Measurements from ENCODE around the gene CD83. TPM values are rescaled to one million over a fixed set of nuclear protein-coding genes. Genes with fewer than 3 reads are reported as not detected.
"Not testable (repeated sequence)": the region's sequence is repeated elsewhere in the genome, so short reads cannot be mapped to it uniquely, and the experiment has no call there.

CD83 gene
- total RNA-seq (1 to 10 TPM; 6.5 to 8.0 TPM), polyA plus RNA-seq (1 to 10 TPM in 1 of 2 donors, under 1 TPM in 1; 1.00 to 9.6 TPM)
- long read RNA-seq, donor 1, transcript CD83-201 (5 exons, 2,471 nt): major isoform, 9 of 24 reads
- long read RNA-seq, donor 1, partial matches to known transcripts: 10 of 24 reads
- long read RNA-seq, donor 1, other reads (novel, unspliced or antisense): 5 of 24 reads
- long read RNA-seq, donor 2, partial matches to known transcripts: 3 of 7 reads
- long read RNA-seq, donor 2, other reads (novel, unspliced or antisense): 1 of 7 reads

DNA sequence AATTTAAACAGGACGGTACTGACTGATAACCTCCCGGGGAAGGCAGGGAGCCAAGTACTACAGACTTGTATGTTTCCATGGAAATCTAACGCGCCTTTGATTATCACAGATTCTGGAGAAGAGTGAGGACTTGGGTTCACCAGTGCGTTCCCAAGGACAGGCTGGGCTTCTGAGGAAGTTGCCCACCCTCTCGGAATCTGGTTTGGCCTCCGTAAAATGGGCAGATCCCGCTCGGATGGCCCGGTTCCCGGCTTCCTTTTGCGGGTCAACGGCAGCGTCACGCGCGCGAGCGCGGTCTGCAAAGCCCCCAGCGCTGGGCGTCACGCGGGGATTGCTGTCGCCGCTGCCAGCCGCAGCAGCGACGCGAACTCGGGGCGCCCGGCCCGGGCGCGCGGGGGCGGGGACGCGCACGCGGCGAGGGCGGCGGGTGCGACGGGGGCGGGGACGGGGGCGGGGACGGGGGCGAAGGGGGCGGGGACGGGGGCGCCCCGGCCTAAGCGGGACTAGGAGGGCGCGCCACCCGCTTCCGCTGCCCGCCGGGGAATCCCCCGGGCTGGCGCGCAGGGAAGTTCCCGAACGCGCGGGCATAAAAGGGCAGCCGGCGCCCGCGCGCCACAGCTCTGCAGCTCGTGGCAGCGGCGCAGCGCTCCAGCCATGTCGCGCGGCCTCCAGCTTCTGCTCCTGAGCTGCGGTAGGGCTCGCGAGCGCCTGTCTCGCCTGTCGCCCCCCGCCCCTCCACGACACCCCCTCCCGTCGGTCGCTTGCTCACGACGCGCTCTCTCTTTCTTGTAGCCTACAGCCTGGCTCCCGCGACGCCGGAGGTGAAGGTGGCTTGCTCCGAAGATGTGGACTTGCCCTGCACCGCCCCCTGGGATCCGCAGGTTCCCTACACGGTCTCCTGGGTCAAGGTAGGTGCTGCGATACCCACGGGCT, at the start of gene CD83:
TSS of gene CD83 (plus strand) at position 615 of the 933 bp plus-strand sequence. CDS start at position 655, 40 bp downstream.
- intact Hi-C loops (cut with DNase I): no loop called here
- Histone ChIP-seq H3K9me3 (ENCODE audit: control insufficient read depth, low read length) (no peaks in the 10 kb centered on the region), H3K27ac (ENCODE audit: low read depth in 1 of 2, low read length in 2 of 2) (no peak within 1 kb of the TSS), H3K36me3 (ENCODE audit: control insufficient read depth in 1 of 2, insufficient read depth in 2 of 2, low read length in 1 of 2) (no peaks in the 10 kb centered on the region), H3K27me3 (ENCODE audit: control insufficient read depth in 1 of 2, insufficient read depth in 2 of 2, low read length in 1 of 2) (no peaks in the 10 kb centered on the region), H3K4me1 (ENCODE audit: control insufficient read depth in 1 of 2, insufficient read depth in 2 of 2, low read length in 2 of 2) (no peaks in the 10 kb centered on the region), H3K4me3 (ENCODE audit: low read length in 2 of 2) (peak within 1 kb of the TSS; percentile 32 to 41)
- peak; percentile 81 to 89 for DNase-seq
- peak; percentile 93 for ATAC-seq (ENCODE audit: low FRiP score)
- 1% methylated on average over 59 to 106 of the region's 106 CpGs for WGBS, 2 donors

DNA sequence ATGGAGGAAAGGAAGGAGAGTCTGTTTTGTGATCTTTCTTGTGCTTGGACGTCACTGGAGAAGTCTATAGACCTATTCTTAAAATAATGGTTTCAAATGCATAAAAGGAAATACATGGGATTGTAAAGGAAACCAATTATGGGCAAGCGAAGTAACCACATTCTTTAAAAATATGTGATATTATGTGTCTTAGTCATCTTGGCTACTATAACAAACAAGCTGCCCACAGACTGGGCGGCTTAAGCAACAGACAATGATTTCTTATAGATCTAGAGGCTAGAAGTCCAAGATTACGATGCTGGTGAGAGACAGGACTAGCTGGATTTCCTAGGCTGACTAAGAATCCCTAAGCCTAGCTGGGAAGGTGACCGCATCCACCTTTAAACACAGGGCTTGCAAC, 49.4 kb upstream of the CD83 start:
- no peak overlapping the region for H3K4me3 ChIP-seq (ENCODE audit: low read length in 2 of 2)
- no peak for ATAC-seq (ENCODE audit: low FRiP score)
- H3K27ac ChIP-seq (ENCODE audit: low read depth in 1 of 2, low read length in 2 of 2): no peak overlapping the region
- H3K9me3 ChIP-seq (ENCODE audit: control insufficient read depth, low read length): no peaks in the 10 kb centered on the region
- intact Hi-C loops (cut with DNase I): loop anchor here (2.0 to 10.0 kb wide), 5 partner anchors 159 to 731 kb away; partner anchors contain the start of gene MCUR1 (in 1 of the 2)
- H3K4me1 ChIP-seq (ENCODE audit: control insufficient read depth in 1 of 2, insufficient read depth in 2 of 2, low read length in 2 of 2): no peaks in the 10 kb centered on the region
- no peaks in the 10 kb centered on the region for H3K36me3 ChIP-seq (ENCODE audit: control insufficient read depth in 1 of 2, insufficient read depth in 2 of 2, low read length in 1 of 2)
- DNase-seq: no peak
- H3K27me3 ChIP-seq (ENCODE audit: control insufficient read depth in 1 of 2, insufficient read depth in 2 of 2, low read length in 1 of 2): no peaks in the 10 kb centered on the region
- WGBS, 2 donors: 65 to 66% methylated on average over 5 of the region's 5 CpGs

DNA sequence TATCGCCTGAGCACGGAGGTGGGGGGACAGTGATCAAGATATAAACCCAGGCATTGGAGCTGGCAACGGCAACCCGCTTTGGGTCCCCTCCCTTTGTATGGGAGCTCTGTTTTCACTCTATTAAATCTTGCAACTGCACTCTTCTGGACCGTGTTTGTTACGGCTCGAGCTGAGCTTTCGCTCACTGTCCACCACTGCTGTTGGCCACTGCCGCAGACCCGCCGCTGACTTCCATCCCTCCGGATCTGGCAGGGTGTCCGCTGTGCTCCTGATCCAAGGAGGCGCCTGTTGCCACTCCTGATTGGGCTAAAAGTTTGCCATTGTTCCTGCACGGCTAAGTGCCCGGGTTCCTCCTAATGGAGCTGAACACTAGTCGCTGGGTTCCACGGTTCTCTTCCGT, 48.9 kb upstream of the CD83 start:
- no peak for DNase-seq
- Histone ChIP-seq H3K27ac (ENCODE audit: low read depth in 1 of 2, low read length in 2 of 2) (no peak overlapping the region), H3K36me3 (ENCODE audit: control insufficient read depth in 1 of 2, insufficient read depth in 2 of 2, low read length in 1 of 2) (no peaks in the 10 kb centered on the region), H3K9me3 (ENCODE audit: control insufficient read depth, low read length) (no peaks in the 10 kb centered on the region), H3K27me3 (ENCODE audit: control insufficient read depth in 1 of 2, insufficient read depth in 2 of 2, low read length in 1 of 2) (no peaks in the 10 kb centered on the region), H3K4me3 (ENCODE audit: low read length in 2 of 2) (no peak overlapping the region), H3K4me1 (ENCODE audit: control insufficient read depth in 1 of 2, insufficient read depth in 2 of 2, low read length in 2 of 2) (no peaks in the 10 kb centered on the region)
- 82 to 89% methylated on average over 15 to 19 of the region's 19 CpGs for WGBS, 2 donors
- intact Hi-C loops (cut with DNase I): loop anchor here (2.0 to 10.0 kb wide), 5 partner anchors 160 to 731 kb away; partner anchors contain the start of gene MCUR1 (in 1 of the 2)
- no peak for ATAC-seq (ENCODE audit: low FRiP score)

- WGBS, 2 donors: 93 to 95% methylated on average over 4 of the region's 4 CpGs
- intact Hi-C loops (cut with DNase I): no loop called here
- H3K36me3 ChIP-seq (ENCODE audit: control insufficient read depth in 1 of 2, insufficient read depth in 2 of 2, low read length in 1 of 2): no peaks in the 10 kb centered on the region
These were observed 47.1 kb upstream of the CD83 start for GRCh38 chr6:14070457-14070856.

DNA sequence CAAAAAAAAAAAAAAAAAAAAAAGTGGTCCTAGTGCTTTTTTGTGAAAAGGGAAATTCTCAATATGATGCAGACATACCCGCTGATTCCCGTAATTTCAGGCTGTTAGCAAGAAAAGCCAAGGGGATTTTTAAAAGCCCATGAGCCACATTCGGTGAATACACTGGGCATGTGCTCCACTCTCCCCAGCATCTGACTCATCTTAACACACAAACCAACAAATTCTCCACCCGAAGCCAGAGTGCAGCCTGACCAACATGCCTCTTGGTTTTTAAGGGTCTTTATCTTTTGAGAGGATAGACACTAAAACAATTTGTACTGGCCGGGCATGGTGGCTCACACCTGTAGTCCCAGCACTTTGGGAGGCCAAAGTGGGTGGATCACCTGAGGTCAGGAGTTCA, 45.5 kb upstream of the CD83 start:
- H3K4me1 ChIP-seq (ENCODE audit: control insufficient read depth in 1 of 2, insufficient read depth in 2 of 2, low read length in 2 of 2): no peaks in the 10 kb centered on the region
- ATAC-seq (ENCODE audit: low FRiP score) (no peak), DNase-seq (no peak)
- WGBS, 2 donors: 82 to 92% methylated on average over 5 of the region's 5 CpGs
- intact Hi-C loops (cut with DNase I): no loop called here
- H3K27ac ChIP-seq (ENCODE audit: low read depth in 1 of 2, low read length in 2 of 2): no peak overlapping the region
- H3K4me3 ChIP-seq (ENCODE audit: low read length in 2 of 2): no peak overlapping the region
- H3K36me3 ChIP-seq (ENCODE audit: control insufficient read depth in 1 of 2, insufficient read depth in 2 of 2, low read length in 1 of 2): no peaks in the 10 kb centered on the region
- no peaks in the 10 kb centered on the region for H3K27me3 ChIP-seq (ENCODE audit: control insufficient read depth in 1 of 2, insufficient read depth in 2 of 2, low read length in 1 of 2)
- H3K9me3 ChIP-seq (ENCODE audit: control insufficient read depth, low read length): no peaks in the 10 kb centered on the region

More at GRCh38 chr6:14070457-14070856, 47.1 kb upstream of the CD83 start:
- Histone ChIP-seq H3K27ac (ENCODE audit: low read depth in 1 of 2, low read length in 2 of 2) (no peak overlapping the region), H3K4me1 (ENCODE audit: control insufficient read depth in 1 of 2, insufficient read depth in 2 of 2, low read length in 2 of 2) (no peaks in the 10 kb centered on the region), H3K9me3 (ENCODE audit: control insufficient read depth, low read length) (no peaks in the 10 kb centered on the region), H3K27me3 (ENCODE audit: control insufficient read depth in 1 of 2, insufficient read depth in 2 of 2, low read length in 1 of 2) (no peaks in the 10 kb centered on the region), H3K4me3 (ENCODE audit: low read length in 2 of 2) (no peak overlapping the region)
- ATAC-seq (ENCODE audit: low FRiP score) (no peak), DNase-seq (no peak)

- intact Hi-C loops (cut with DNase I); H3K36me3 ChIP-seq (ENCODE audit: control insufficient read depth in 1 of 2, insufficient read depth in 2 of 2, low read length in 1 of 2); H3K4me1 ChIP-seq (ENCODE audit: control insufficient read depth in 1 of 2, insufficient read depth in 2 of 2, low read length in 2 of 2); DNase-seq; H3K27me3 ChIP-seq (ENCODE audit: control insufficient read depth in 1 of 2, insufficient read depth in 2 of 2, low read length in 1 of 2); ATAC-seq (ENCODE audit: low FRiP score); H3K4me3 ChIP-seq (ENCODE audit: low read length in 2 of 2); H3K27ac ChIP-seq (ENCODE audit: low read depth in 1 of 2, low read length in 2 of 2); H3K9me3 ChIP-seq (ENCODE audit: control insufficient read depth, low read length): not testable (repeated sequence)
- 96 to 97% methylated on average over 7 of the region's 7 CpGs for WGBS, 2 donors
These were observed 43.8 kb upstream of the CD83 start for GRCh38 chr6:14073561-14074354.

- intact Hi-C loops (cut with DNase I): no loop called here
- 89 to 92% methylated on average over 3 of the region's 3 CpGs for WGBS, 2 donors
- DNase-seq (no peak), ATAC-seq (ENCODE audit: low FRiP score) (no peak)
- Histone ChIP-seq H3K4me3 (ENCODE audit: low read length in 2 of 2) (no peak overlapping the region), H3K36me3 (ENCODE audit: control insufficient read depth in 1 of 2, insufficient read depth in 2 of 2, low read length in 1 of 2) (no peaks in the 10 kb centered on the region), H3K4me1 (ENCODE audit: control insufficient read depth in 1 of 2, insufficient read depth in 2 of 2, low read length in 2 of 2) (no peaks in the 10 kb centered on the region), H3K9me3 (ENCODE audit: control insufficient read depth, low read length) (no peaks in the 10 kb centered on the region), H3K27me3 (ENCODE audit: control insufficient read depth in 1 of 2, insufficient read depth in 2 of 2, low read length in 1 of 2) (no peaks in the 10 kb centered on the region), H3K27ac (ENCODE audit: low read depth in 1 of 2, low read length in 2 of 2) (no peak overlapping the region)
These were observed 43.0 kb upstream of the CD83 start for GRCh38 chr6:14074476-14075094.

DNA sequence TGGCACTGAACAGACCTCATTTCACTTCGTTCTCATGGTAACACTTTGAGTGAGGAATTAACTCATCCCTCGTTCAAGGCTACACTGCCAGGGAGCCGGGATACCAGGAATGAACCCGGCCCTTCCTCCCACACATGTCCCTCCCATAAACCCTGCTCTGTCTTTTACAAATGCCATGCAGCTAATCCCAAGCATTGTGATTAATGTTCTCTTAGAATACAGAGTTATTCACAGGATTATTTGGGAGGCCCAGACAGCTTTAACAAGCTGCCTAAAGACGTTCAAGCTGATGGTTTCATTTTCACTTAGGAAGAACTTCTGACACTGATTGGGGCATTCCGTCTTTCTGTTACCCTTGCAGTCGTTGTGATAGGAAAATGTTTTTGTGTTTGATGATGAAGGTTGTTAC, 42.5 kb upstream of the CD83 start:
- WGBS, 2 donors: 7% methylated on average over 7 of the region's 7 CpGs
- peak overlapping the region; percentile 4 to 91 for H3K4me3 ChIP-seq (ENCODE audit: low read length in 2 of 2)
- no peaks in the 10 kb centered on the region for H3K9me3 ChIP-seq (ENCODE audit: control insufficient read depth, low read length)
- intact Hi-C loops (cut with DNase I): no loop called here
- no peak overlapping the region for H3K27ac ChIP-seq (ENCODE audit: low read depth in 1 of 2, low read length in 2 of 2)
- DNase-seq: no peak
- no peaks in the 10 kb centered on the region for H3K4me1 ChIP-seq (ENCODE audit: control insufficient read depth in 1 of 2, insufficient read depth in 2 of 2, low read length in 2 of 2)
- no peaks in the 10 kb centered on the region for H3K36me3 ChIP-seq (ENCODE audit: control insufficient read depth in 1 of 2, insufficient read depth in 2 of 2, low read length in 1 of 2)
- no peaks in the 10 kb centered on the region for H3K27me3 ChIP-seq (ENCODE audit: control insufficient read depth in 1 of 2, insufficient read depth in 2 of 2, low read length in 1 of 2)
- peak; percentile 64 for ATAC-seq (ENCODE audit: low FRiP score)

Measured in aorta (tissue), 5 donors.